HG02970 (cell line): ENCODE results near the gene IL11.

Experiments used
- ATAC-seq: cut with Tn5 transposase; IDR thresholded peaks from one replicate; pipeline ENCODE4 v1.9.1; 2021; ENCODE audit warnings: mild to moderate bottlenecking, moderate library complexity, moderate number of reproducible peaks; ENCODE audit not compliant: unreplicated experiment, low FRiP score

Gene IL11

DNA sequence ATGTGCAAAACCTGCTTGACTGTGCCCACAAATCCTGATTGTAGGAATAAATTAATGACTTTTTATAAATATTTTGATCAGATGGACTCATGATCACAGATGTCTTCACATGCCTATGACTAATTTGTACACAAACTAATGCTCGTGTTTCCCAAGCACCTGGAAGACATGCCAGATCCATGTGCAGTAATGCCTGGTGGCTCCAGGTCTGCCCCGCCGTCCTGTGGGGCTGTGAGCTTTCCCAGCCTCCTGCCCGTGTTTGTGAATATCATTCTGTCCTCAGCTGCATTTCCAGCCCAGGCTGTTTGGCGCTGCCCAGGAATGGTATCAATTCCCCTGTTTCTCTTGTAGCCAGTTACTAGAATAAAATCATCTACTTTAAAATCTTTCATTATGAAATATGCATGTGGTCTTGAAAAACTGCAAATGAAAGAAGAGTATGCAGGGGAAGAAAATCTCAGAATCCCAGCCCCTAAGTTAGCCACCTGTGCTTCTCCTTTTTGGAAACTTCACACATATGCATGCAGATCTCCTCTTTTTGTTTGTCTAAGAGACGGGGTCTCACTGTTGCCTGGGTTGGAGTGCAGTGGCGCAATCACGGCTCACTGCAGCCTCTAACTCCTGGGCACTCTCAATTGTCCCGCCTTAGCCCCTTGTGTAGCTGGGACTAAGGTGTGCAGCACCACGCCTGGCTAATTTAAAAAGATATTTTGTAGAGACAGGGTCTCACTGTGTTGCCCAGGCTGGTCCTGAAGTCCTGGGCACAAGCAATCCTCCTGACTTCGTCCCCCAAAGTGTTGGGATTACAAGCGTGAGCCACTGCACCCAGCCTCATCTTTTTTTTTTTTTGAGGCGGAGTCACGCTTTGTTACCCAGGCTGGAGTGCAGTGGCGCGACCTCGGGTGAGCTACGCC lies 21.7 kb upstream of the IL11 start:
- no peak for ATAC-seq

DNA sequence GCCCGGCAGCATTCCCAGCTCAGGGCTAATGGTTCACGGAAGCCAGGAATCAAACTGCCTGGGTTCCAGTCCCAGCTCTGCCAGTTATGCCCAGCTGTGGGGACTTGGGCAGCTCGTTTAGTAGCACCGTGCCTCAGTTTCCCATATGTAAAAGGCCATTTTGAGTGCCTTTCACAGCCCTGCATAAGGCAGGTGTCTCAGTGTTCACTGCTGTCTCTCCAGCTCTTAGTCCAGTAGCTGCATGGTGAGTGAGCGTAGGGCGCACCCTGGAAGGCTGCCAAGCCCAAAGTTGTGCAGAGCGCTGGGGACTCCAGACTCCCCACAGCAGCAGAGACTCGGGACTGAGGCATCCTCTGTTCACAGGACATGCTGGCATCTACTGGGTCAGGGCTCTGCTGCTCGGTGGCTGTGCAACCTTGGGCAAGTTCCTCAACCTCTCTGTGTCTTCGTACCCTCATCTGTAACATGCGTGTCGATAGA lies 21.0 kb upstream of the IL11 start:
- no peak for ATAC-seq

DNA sequence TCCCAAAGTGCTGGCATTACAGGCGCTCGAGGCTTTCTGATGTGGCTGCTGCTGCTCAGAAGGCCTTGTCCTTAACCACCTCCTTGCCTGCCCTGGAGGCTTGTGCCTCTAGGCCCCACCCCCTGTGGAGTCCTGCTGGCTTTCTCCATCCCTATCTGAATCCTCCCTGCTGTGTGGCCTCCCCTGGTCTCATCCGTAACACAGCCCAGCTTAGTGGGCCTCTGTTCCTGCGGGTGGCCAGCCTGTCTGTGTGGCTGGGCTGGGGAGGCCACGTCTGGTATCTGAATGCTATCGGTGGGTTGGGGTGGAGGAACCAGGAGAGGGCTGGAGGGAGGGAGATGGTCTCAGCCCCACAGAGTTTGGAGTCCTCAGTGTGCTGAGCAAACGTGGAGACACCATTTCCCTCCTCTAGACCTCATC lies 20.2 kb upstream of the IL11 start:
- no peak for ATAC-seq

- no peak for ATAC-seq
These were observed 19.4 kb upstream of the IL11 start for GRCh38 chr19:55389386-55390317.

DNA sequence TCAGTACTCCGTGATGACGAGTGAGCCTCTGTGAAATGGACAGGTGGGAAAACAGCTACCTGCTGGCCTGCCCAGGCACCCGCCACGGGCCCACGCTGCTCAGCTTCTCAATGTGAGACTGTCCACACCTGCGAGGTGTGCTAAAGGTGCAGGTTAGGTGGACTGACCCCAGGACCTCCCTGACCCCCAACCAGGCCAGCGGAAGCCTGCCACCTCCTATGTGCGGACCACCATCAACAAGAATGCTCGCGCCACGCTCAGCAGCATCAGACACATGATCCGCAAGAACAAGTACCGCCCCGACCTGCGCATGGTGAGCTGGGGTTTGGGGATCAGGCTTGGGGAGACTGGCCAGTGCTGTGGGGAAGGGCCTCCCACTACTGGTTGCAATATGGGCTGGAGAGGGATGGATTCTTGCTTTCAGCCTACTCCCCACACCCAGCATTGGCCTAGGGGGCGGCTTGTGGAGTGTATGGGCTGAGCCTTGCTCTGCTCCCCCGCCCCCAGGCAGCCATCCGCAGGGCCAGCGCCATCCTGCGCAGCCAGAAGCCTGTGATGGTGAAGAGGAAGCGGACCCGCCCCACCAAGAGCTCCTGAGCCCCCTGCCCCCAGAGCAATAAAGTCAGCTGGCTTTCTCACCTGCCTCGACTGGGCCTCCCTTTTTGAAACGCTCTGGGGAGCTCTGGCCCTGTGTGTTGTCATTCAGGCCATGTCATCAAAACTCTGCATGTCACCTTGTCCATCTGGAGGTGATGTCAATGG lies 17.7 kb upstream of the IL11 start:
- no peak for ATAC-seq

DNA sequence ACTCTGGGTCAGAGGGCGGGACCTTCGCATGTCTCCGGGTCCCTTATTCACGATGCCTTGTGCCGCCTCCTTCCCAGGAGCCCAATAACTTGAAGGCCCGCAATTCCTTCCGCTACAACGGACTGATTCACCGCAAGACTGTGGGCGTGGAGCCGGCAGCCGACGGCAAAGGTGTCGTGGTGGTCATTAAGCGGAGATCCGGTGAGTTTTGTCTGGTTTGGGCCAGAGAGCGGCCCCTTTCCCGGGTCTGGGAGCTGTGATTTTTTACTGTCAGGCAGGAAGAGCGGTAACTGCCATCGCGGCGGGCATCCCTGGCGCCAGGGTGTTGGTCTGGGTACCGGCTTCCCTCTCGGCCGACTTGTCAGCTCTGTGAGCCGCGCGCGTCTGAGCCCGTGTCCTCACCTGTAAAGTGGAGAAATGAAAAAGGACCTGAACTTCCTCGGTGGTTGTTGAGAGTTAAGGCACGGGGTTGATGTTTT lies 16.3 kb upstream of the IL11 start:
- no peak for ATAC-seq

GRCh38 chr19:55385724-55386492 lies 15.6 kb upstream of the IL11 start, which contains the start of gene RPL28:
Gene RPL28 (plus strand): TSS chr19:55385932. CDS start chr19:55386358, 426 bp downstream.
- ATAC-seq = peak; percentile 72

DNA sequence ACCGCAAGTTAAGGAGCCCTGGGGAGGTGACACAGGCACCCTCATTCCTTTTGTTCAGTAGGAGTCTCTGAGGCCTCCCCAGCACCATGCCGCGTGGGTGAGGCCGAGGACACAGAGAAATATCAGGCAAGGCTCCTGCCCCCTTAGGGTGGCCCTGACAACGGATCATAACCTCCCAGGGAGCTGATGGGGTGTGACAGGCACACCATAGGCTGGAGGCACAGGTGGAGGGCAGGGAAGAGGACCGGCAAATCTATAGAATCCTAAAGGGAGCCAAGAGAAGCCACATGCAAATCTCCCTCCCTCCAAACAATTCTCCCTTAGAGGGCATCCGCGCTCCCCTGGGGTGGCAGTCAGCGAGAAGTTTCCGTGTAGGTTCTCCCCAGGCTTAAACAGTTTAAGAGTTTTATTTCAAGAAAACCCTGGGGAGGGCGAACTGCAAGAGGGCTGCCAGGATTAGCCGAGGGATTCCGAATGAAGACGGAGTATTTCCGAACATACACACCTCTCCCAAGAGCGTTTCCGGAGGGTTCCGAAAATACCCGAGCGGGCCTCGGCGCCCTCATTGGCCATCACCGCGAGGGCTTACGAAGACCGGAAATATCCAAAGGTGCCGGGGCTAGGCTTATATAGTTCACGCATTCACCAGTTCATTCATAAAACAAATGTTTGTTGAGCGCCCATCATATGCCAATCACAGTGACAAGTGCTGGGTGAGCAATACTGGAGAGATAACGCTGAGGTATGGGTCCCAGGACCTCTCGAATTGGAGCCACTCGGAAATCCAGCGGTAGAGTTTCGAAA lies 14.9 kb upstream of the IL11 start:
- ATAC-seq = peak; percentile 45

- ATAC-seq = no peak
These were observed 14.1 kb upstream of the IL11 start, which contains the start of gene TMEM238 for GRCh38 chr19:55384131-55384919. Gene TMEM238 (minus strand): TSS chr19:55384292. CDS start chr19:55384259, 33 bp downstream.

GRCh38 chr19:55383279-55384130 lies 13.2 kb upstream of the IL11 start:
- ATAC-seq = no peak

DNA sequence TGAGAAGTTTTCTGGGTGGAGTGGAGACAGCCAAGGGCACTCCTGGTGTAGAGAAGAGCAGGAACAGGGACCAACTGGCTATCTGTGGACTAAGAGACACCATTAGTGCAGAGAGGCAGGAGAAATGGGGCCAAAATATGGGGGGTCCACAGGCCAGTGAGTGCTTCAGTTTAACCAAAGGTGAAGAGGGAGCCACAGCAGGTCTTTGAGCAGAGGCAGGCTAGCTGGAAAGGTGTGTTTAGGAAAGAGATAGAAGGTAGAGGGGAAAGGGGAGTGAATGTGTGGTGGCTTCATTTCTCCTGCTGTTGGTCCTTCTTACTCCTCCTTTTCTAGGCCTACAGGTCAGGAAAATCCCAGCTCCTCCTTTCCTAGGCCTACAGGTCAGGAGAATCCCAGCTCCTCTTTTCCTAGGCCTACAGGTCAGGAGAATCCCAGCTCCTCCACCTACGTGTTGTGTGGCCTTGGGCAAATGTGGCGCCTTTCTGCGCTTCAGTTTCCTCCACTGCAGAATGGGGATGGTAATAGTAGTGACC lies 12.3 kb upstream of the IL11 start:
- ATAC-seq = no peak

DNA sequence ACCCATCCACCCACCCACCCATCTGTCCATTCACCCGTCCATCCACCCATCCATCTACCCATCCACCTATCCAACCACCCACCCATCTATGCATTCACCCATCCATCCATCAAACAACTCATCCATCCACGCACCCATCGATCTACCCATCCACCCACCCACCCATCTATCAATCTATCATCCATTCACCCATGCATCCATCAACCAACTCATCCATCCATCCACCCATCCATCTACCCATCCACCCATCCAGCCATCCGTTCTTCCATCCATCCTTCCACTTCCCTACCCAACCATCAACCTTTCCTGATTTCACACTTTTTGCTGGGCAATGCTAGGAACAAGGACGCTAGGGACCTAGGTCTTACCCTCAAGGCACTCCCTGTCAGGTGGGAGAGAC lies 11.8 kb upstream of the IL11 start:
- ATAC-seq = no peak

DNA sequence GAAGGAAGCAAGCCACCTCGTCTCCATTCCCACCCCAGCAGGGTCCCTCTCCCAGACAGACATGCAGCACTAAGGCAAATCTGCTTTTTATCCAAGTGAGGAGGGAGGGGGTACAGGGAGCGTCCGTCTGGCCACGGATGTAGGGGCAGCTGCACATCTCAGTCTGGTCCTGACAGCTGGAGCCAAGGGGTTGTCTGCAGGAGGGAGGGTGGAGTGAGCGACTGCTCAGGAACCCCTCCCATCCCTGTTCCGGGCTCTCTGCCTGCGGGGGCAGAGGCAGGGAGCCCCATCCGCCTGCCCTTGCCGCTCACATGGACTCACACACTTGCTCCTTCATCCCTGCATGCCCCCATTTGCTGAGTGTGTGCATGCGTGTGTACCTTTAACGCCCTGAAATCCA lies 8.9 kb upstream of the IL11 start:
- no peak for ATAC-seq

- no peak for ATAC-seq
These were observed 7.3 kb upstream of the IL11 start for GRCh38 chr19:55377356-55378131.

DNA sequence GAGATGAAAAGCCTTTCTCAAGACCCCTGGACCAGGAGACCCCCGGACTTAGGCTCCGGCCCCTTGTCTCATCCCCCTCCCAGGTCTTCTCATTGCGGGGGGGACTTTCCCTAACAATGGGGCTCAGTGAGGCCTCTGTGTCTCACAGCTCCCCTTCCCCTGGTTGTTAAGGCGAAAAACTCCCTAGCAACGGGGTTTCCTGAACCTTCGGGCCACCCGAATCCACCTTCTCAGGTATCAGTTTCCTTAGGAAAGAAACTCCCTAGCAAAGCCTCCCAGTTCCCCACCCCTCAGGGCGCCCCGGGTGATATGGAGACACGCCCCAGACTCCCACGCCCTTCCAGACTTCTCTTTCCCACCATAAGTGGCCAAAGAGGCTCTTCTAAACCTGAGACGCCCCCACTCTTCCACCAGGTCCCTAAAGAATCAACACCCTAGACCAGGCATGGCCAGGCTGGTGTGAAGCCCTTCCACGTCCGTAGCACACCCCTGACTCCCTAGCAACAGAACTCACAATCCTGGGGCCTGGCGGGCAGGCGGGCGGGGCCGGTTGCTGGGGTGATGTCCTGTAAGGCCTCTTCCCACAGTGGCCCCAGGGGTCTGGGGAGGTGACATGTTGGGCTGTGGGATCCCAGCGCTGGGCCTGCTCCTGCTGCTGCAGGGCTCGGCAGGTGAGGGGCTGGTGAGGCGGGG lies 6.1 kb upstream of the IL11 start, which contains the start of gene TMEM190:
TMEM190 (plus strand) TSS at position 586 of the 693 bp plus-strand sequence; CDS start at position 614, 28 bp downstream.
- no peak for ATAC-seq
